GM18858 (cell line): ENCODE data around the gene LNX2.

Experiments used
- ATAC-seq: cut with Tn5 transposase; IDR thresholded peaks from one replicate; pipeline ENCODE4 v1.9.1; 2021; ENCODE audit not compliant: unreplicated experiment

Gene LNX2

GRCh38 chr13:27510082-27510481 is 110.2 kb downstream of the LNX2 start:
- no peak for ATAC-seq

- ATAC-seq, result no peak
These were observed 111.5 kb downstream of the LNX2 start for GRCh38 chr13:27508802-27509201.

DNA sequence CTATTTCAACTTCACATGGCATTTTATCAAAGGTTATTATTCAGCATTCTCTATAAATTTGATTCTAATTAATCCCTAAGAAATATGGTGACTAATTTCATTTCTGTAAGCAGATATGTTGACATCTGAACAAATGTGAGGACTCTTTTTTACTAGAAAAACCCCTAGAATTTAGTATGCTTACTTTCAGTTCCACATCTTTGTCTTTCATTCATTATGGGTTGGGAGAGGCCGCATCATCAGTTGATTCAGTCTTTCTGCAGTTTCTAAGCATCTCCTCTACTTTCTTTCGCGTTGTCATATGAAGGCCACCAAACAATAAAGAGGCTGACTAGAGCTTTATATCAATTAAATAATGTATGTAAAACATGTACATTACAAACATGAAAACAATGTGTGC is 114.5 kb downstream of the LNX2 start:
- no peak for ATAC-seq

- ATAC-seq, result no peak
These were observed 115.5 kb downstream of the LNX2 start for GRCh38 chr13:27504868-27505194.

DNA sequence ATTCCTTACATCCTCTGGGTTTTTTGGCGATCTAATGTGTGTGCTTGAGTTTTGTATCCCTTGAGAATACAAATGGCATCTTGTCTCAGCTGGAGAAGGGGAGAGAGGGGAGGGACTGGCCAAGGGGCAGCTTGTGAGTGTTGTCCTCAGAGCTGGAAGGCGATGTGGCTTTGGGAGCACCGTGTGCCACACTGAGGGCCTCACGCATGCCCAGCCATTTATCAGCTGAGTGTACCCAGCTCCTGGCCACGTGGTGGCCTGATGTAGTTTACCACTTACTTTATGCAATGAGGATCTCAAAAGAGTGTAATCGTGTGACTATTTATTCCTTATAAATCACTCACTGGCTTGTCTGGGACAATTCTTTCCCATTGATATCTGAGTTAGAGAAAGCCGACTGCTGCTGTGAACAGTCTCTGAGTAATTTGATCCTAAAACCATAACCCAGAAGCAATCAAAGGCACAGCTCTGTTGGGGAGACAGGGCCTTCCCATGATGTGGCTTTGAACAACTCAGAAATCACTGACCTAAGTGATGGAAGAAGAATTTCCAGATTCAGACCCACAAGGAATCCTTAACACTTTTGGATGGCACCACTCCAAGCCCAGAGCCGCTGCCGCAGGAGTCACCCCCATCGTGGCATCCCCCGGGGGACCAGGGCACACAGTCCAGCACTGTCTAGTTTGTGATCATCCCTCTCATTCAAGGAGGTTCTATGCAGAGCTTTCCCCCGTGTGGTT is 116.0 kb downstream of the LNX2 start:
- no peak for ATAC-seq

DNA sequence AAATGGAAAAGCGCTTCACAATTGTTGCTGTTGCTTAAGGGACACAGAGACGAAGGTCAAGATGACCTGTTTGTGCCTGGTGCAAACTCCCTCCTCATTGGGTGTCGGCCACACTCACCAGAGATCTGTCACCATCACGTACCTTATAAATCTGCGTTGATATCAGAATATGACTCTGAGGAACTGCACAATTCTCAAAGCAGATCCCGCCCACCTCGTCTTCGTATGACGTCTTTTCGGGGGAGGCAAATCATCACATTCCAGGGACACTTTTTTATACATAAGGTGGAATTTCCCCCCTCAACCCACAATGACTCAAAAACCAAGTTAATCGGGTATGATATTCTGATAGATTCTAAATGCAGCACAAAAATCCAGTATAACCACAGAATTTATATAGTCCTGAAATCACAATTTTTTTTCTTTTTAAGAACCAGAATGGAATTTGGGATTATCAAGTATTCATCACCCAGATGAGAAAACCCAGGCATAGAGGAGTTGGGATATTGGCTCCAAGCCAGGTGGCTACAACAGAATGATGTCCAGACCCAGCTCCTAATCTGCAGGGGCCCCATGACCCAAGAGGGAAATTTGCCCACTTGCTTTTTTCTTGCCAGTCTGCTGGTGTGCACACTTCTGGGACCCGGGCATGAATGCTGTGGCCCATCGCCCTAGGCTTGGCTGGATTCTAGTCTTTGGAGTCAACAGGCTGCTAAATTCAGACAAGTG is 119.4 kb downstream of the LNX2 start:
- ATAC-seq, result no peak

DNA sequence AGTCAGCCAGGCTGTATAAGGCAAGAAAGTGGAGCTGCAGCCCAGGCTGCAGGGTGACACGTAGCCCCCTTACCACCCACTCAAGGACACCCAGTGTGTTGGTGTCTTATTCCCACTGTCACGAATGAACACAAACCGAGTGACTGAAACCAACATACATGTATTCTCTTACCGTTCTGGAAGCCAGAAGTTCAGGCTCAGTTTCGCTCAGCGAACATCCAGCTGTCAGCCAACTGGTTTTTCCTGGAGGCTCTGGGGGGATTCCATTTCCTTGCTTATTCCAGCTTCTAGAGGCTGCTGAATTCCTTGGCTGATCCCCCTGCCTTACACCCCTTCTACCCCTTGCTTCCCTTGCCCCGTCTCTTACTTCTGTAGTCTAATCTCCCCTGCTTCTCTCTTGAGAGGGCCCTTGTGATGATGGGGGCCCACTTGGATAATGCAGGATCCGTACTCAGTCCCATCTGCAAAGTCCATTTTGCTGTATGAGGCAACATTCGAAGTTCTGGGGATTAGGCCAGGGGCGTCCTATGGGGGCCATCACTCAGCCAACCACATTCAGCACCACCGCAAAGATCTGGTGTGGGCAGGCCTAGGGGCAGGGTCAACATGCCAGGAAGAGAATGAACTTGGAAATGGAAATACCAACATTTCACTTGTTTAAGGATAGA is 122.6 kb downstream of the LNX2 start:
- ATAC-seq, result no peak

DNA sequence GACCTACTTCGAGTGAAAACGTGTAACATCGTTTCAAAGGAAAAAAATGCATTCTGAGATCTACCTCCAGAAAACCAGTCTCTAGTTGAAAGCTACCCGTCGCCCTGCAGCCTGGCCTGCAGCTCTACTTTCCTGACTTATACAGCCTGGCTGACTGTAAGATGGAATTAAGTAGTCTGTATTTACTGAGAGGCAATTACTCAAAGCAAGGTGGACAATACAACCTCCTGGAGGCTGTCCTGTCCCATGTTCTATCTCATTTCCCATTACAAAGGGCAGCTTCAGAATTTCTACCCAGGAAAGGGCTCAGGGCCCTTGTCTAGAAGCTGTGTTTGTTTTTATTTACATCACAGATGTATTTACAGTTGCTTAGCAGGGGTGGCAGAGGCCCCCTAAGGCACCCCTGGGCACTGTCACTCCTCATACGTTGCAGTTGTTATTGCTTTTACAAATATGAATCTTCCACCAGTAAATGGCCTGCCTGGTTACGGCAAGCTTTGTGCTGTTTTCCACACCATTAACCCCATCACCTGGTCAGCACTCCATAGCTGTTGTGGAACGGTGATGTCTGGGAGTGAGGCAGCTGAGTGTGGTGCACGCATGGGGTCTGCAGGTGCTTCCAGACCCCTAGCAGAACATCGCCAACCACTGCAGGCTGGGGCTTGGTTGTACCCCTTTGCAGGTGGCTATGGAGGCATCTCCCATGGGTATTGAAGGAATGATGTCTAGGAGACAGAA is 123.6 kb downstream of the LNX2 start:
- ATAC-seq, result no peak

DNA sequence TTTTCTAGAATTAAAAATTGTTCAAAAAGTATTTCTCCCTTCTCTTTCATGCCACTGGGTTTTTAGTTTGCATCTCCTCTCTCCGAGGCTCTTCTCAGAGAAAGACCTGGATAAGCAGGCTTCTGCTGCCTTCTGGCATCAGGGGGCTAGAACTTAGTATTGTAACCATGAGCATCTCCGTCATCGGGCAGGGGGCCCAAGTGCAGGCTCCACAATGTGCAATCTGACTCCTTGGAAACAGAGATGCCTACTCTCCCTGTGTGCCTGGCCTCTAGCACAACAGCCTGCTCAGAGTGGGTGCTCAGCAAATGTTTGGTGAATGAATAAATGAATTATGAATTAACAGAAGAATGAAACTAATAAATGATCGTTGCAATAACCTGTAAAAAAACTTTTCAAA is 124.3 kb downstream of the LNX2 start:
- ATAC-seq, result no peak
